IPS-18a (cell line): ENCODE measurements around the gene VPS9D1.
"Not testable (repeated sequence)": the region's sequence is repeated elsewhere in the genome, so short reads cannot be mapped to it uniquely, and the experiment has no call there.

Experiments used
- H3K27ac ChIP-seq: one replicate; pipeline ENCODE4 v1.5.1; 2013; ENCODE audit warnings: low read length
- H3K27me3 ChIP-seq: one replicate; pipeline ENCODE4 v1.6.1; 2013; ENCODE audit warnings: mild to moderate bottlenecking, low read length; ENCODE audit not compliant: control insufficient read depth, insufficient read depth
- H3K36me3 ChIP-seq: one replicate; pipeline ENCODE4 v1.6.1; 2013; ENCODE audit warnings: low read depth, low read length; ENCODE audit not compliant: control insufficient read depth
- H3K4me1 ChIP-seq: one replicate; pipeline ENCODE4 v1.6.1; 2013; ENCODE audit warnings: low read depth, low read length; ENCODE audit not compliant: control insufficient read depth
- H3K4me3 ChIP-seq: one replicate; pipeline ENCODE4 v1.5.1; 2013; ENCODE audit warnings: low read length
- H3K9ac ChIP-seq: one replicate; pipeline ENCODE4 v1.6.1; 2013; ENCODE audit warnings: mild to moderate bottlenecking, low read length, moderate library complexity
- H3K9me3 ChIP-seq: one replicate; pipeline ENCODE4 v1.6.1; 2013; ENCODE audit warnings: low read depth, low read length; ENCODE audit not compliant: control insufficient read depth

Gene VPS9D1

DNA sequence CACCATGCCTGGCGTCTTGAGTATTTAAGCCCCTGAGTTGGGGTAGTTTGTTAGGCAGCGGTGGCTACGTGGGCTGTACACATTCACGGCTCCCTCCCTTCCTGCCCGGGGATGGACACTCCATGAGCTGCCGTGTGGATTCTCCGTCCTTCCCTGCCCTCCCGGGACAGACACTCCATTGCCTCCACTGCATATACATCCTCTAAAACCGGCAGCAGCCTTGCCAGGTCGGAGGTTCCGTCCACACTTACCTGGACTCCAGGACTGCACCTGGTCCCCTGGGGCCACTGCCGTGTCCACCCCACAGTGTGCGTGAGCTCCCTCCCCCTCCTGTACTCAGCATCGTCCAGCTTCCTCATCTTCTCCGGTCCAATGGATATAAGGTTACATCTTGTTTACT lies 15.7 kb downstream of the VPS9D1 start:
- H3K27ac ChIP-seq = no peak overlapping the region

DNA sequence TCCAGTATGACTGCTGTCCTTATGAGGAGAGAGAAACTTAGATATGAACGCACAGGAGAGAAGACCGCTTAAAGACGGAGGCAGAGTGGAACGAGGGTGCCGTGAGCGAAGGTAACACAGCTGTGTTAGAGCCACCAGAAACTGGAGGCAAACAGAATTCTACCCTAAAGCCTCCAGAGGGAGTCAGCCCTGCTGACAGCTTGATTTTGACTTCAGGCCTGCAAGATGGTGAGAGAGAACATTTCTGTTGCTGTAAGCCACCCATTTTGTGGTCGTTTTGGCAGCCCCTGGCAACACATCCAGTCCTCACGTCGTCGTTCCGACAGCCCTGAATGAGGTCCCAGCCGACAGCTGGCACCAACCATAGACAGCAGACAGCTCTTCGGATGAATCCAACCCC lies 16.4 kb downstream of the VPS9D1 start:
- Histone ChIP-seq H3K36me3 (no peaks in the 10 kb centered on the region), H3K9me3 (no peaks in the 10 kb centered on the region), H3K9ac (no peak overlapping the region), H3K4me3 (no peak overlapping the region), H3K27ac (no peak overlapping the region), H3K4me1 (peaks cover 11% of the 10 kb centered on the region), H3K27me3 (peaks cover 9% of the 10 kb centered on the region)

More for the DNA sequence above, 15.7 kb downstream of the VPS9D1 start:
- no peak overlapping the region for H3K9ac ChIP-seq
- no peak overlapping the region for H3K4me3 ChIP-seq
- no peaks in the 10 kb centered on the region for H3K36me3 ChIP-seq
- peaks cover 9% of the 10 kb centered on the region for H3K27me3 ChIP-seq
- H3K4me1 ChIP-seq = peaks cover 7% of the 10 kb centered on the region
- no peaks in the 10 kb centered on the region for H3K9me3 ChIP-seq

DNA sequence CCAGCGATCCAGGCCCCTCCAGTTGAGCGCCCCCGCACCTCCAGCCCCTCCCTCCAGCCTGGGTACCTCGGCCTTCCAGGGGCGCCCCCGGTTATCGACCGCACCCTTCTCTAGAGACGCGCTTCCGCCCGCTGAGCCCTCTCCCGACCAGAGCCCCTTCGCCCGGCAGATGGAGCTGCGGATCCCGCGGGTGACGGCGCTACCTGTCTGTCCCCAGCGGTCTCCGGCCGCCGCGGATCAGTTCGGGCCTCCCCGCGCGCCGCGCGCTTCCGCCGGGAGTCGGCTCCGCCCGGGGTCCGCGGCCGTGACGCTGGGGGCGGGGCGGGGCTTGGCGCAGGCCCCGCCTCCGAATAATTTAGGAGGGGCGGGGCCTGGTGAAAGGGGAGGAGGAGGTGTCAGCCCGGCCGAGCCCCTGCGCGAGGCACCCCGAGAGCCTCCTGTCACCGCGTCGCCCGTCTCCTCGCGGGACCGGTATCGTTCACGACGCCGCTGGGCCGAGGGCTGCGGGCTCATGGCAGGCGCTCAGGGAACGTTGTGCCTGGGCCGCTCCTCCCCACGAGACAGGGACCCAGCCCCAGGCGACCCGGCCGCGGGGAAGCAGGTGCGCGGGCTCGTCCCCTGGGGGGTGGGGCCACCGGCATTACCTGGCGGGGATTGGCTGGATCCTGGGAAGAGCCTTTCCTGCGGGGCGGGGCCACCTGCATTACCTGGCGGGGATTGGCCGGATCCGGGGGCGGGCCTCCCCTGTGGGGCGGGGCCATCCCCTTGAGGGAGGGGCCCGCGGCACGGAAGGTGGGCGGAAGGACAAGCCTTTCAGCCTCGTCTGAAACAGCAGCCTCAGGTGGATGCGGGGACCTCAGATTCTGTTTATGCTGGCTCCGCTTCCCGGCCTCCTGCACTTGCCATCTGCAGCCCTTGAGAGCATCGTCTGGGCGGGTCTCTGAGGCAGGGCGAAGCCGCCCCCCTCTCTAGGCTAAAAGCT lies 19.0 kb downstream of the VPS9D1 start, which contains the start of gene SPATA2L:
TSS of gene SPATA2L (minus strand) at position 281 of the 982 bp plus-strand sequence. CDS start 473 bp downstream, outside the sequence.
- peak within 1 kb of the TSS; percentile 77 for H3K4me3 ChIP-seq
- no peaks in the 10 kb centered on the region for H3K36me3 ChIP-seq
- peaks cover 13% of the 10 kb centered on the region for H3K4me1 ChIP-seq
- H3K27me3 ChIP-seq = peaks cover 9% of the 10 kb centered on the region
- no peaks in the 10 kb centered on the region for H3K9me3 ChIP-seq
- H3K27ac ChIP-seq = no peak within 1 kb of the TSS
- H3K9ac ChIP-seq = peak within 1 kb of the TSS; percentile 63

DNA sequence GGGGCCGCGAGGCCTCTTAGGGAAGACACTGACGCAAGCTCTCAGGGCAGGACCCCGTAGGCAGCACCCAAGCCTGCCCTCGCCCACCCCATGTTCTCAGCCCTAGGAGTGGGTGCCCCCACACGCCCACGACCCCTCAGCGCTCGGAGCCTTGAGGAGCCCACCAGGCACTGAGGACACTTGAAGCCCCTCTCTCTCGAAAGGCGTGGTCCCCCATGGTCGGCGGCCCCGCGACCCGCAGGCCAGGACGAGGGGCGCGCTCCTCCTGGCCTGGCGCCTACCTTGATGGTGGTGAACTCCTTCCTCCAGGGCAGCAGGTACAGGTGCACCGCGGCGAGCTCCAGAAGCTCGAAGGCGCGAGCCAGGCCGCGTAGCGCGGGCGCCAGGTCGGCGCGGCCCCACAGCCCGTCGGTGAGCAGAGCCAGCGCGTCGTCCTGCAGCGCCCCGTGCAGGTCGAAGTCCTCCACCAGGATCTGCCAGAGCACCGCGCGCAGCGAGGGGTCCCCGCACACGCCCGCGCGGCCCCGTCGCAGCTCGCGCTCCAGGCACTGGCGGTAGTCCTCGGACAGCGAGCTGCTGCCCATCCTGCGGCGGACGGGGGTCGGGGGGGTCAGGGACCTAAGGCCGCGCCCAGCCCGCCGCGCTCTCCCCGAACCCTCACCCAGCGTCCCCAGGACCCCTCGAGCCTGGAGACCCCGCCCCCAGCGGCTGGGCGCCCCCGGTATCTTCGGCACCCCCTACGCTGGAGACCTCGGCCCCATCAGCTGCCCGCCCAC lies 19.9 kb downstream of the VPS9D1 start:
- H3K9ac ChIP-seq = peak overlapping the region; percentile 63
- H3K4me3 ChIP-seq = peak overlapping the region; percentile 77
- H3K27me3 ChIP-seq = peaks cover 9% of the 10 kb centered on the region
- H3K4me1 ChIP-seq = peaks cover 10% of the 10 kb centered on the region
- no peaks in the 10 kb centered on the region for H3K9me3 ChIP-seq
- no peaks in the 10 kb centered on the region for H3K36me3 ChIP-seq
- no peak overlapping the region for H3K27ac ChIP-seq

DNA sequence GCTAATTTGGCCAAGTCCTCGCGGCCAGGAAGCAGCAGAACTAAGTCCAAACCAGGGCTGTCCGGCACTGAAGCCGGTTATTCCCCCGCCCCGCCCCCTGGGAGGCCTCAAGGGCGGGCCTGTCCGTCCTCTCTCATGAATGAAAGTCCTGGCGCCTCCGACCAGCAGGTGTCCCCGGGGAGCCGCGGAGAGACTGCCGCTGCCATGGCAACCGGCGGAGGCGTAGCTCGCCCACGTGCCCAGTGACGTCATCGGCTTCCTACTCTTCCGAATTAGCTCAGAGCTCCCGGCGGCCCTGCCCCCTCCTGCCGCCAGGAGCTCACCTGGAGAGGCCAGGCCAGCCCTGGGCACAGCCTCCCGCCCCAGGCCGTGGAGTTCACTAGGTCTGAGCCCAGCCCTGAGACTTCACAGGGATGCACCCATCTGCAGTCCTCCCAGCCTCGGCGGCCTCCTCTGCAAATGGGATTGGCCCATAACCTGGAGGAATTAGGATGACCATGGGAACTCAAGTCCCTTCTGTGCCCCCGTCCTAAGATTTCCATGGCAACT lies 20.5 kb downstream of the VPS9D1 start:
- peak overlapping the region; percentile 63 for H3K9ac ChIP-seq
- no peaks in the 10 kb centered on the region for H3K36me3 ChIP-seq
- peaks cover 9% of the 10 kb centered on the region for H3K27me3 ChIP-seq
- H3K4me3 ChIP-seq = peak overlapping the region; percentile 77
- no peaks in the 10 kb centered on the region for H3K9me3 ChIP-seq
- peaks cover 10% of the 10 kb centered on the region for H3K4me1 ChIP-seq
- no peak overlapping the region for H3K27ac ChIP-seq

DNA sequence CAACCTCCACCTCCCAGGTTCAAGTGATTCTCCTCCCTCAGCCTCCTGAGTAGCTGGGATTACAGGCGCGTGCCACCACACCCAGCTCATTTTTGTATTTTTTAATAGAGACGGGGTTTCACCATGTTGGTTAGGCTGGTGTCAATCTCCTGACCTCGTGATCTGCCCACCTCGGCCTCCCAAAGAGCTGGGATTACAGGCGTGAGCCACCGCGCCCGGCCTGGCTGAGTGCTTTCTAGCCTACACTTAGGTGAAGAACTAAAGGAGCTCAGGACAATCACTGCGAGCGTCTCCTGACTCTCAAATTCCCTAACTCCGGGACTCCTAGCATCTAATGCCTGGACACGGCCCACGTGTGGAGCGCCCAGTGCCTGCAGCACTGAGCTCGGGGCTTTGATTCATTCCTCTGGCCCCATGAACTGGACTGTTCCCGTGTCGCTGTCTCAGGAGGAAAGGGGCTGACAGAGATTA lies 21.0 kb downstream of the VPS9D1 start:
- not testable (repeated sequence) for H3K9me3 ChIP-seq, H3K27me3 ChIP-seq, H3K27ac ChIP-seq, H3K36me3 ChIP-seq
- H3K4me3 ChIP-seq = peak overlapping the region; percentile 77
- peaks cover 10% of the 10 kb centered on the region for H3K4me1 ChIP-seq
- peak overlapping the region; percentile 55 for H3K9ac ChIP-seq

DNA sequence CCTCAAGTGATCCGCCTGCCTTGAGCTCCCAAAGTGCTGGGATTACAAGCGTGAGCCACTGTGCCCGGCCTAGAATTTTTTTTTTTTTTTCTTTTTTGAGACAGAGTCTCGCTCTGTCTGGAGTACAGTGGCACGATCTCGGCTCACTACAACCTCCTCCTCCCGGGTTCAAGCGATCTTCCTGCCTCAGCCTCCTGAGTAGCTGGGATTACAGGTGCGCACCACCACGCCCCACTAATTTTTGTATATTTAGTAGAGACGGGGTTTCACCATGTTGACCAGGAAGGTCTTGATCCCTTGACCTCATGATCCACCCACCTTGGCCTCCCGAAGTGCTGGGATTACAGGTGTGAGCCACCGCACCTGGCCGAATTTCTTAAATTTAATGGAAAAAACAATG lies 22.0 kb downstream of the VPS9D1 start:
- not testable (repeated sequence) for H3K36me3 ChIP-seq, H3K9ac ChIP-seq, H3K27ac ChIP-seq, H3K27me3 ChIP-seq, H3K9me3 ChIP-seq, H3K4me3 ChIP-seq
- peaks cover 10% of the 10 kb centered on the region for H3K4me1 ChIP-seq

DNA sequence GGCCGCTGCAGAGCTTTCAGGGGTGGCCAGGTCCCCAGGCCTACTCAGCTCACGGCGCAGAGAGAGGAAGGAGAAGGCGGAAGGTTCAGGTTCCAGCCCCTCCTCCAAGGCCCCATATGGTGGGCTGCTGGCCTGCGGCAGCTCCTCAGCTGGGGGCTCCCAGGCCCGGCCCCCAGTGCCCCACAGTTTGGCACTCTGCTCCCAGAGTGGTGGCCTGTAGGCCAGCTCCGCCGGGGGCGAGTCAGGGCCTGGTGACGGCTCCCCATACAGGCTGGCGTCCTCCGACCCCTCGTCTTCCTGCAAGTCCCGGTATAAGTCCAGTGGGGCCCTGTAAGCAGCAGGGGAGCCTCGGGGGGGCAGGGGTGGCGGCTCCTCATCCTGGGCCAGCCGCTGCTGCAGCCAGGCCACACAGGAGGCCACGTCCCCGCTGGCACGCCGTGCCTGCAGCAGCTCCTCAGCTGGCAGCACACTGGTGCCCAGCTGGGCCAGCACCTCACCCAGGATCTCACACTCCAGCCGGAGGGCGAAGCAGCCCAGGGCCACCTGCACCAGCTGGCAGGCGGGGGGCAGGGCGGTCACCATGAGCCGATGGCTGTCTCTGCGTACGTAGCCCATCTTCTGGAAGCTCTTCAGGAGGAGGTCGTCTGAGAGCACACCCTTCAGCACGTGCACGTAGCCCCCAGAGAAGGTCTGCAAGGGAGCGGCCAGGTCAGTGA lies 22.9 kb downstream of the VPS9D1 start:
- H3K4me1 ChIP-seq = peaks cover 10% of the 10 kb centered on the region
- H3K36me3 ChIP-seq = peaks cover 9% of the 10 kb centered on the region
- no peaks in the 10 kb centered on the region for H3K9me3 ChIP-seq
- no peak overlapping the region for H3K27ac ChIP-seq
- H3K4me3 ChIP-seq = no peak overlapping the region
- H3K27me3 ChIP-seq = no peaks in the 10 kb centered on the region
- H3K9ac ChIP-seq = no peak overlapping the region

DNA sequence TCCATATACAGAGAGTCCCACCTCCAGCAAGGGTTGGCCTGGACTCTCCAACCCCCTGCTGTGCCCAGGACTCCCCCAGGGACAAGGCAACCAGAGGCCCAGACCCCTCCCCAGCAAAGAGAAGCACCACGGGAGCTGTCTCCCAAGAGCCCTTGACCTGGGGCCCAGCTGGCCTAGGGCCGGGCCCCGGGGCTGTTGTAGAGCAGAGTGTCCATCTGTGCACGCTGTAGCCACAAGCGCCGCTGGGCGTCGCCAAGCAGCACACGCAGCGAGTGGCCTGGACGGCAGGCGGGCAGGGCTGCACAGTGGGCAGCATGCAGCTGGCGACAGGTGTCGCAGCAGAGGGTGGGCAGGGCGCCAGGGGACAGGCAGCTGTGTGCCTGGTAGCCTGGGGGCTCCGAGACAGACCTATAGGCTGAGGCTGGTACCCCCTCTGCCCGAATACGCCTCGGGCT lies 23.5 kb downstream of the VPS9D1 start:
- H3K4me1 ChIP-seq = peaks cover 10% of the 10 kb centered on the region
- H3K9me3 ChIP-seq = no peaks in the 10 kb centered on the region
- H3K4me3 ChIP-seq = no peak overlapping the region
- H3K36me3 ChIP-seq = peaks cover 13% of the 10 kb centered on the region
- H3K9ac ChIP-seq = no peak overlapping the region
- H3K27ac ChIP-seq = no peak overlapping the region
- H3K27me3 ChIP-seq = no peaks in the 10 kb centered on the region

DNA sequence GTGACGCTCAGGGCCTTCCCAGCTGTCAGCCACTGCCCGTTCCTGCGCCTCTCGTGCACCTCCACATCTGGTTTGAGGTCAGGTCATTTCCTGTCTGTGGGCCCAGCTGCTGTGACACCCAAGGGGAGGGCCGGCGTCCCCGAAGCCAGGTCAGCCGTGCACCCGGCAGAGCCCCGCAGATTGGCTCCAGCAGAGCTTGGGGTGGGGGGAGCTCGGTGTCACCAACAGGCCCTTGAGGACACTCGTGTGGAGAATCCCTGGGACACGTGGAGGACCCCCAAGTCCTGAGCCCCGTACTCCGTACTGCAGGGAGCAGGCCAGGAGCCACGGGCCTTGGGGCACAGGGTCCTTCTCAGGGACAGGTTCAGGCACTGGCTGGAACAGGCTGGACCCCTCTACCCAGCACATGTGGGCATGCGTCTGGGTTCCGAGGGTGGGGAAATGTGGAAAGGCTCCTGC lies 24.0 kb downstream of the VPS9D1 start:
- Histone ChIP-seq H3K9me3 (no peaks in the 10 kb centered on the region), H3K4me3 (no peak overlapping the region), H3K27me3 (no peaks in the 10 kb centered on the region), H3K4me1 (peaks cover 10% of the 10 kb centered on the region), H3K36me3 (peaks cover 18% of the 10 kb centered on the region), H3K27ac (no peak overlapping the region), H3K9ac (no peak overlapping the region)
